Kidney epithelial cell (primary cell): Measurements from ENCODE around the gene SLC14A1. TPM values are rescaled to one million over a fixed set of nuclear protein-coding genes. Genes with fewer than 3 reads are reported as not detected.

ENCODE experiments used
- DNase-seq: peaks from one replicate; pipeline ENCODE4 v3.0.0-alpha.2; 2010; ENCODE audit warnings: low read depth
- H3K27me3 ChIP-seq: 2 replicates; pipeline ENCODE4 v1.6.0; 2011; ENCODE audit warnings: low read length; ENCODE audit not compliant: control insufficient read depth, insufficient read depth
- H3K36me3 ChIP-seq: 2 replicates; pipeline ENCODE4 v1.5.1; 2011; ENCODE audit warnings: low read length; ENCODE audit not compliant: control insufficient read depth, insufficient read depth
- H3K4me3 ChIP-seq: 2 replicates; pipeline ENCODE4 v1.5.1; 2011; ENCODE audit warnings: low read depth, mild to moderate bottlenecking, control low read depth, low read length
- CTCF ChIP-seq: IDR thresholded peaks from 2 replicates; pipeline ENCODE4 v1.5.1; 2011; ENCODE audit warnings: mild to moderate bottlenecking, moderate library complexity, low read length, control low read depth, inconsistent platforms; ENCODE audit not compliant: insufficient read depth, poor library complexity, severe bottlenecking
- total RNA-seq: library from RNA; depleted of rRNA; stranded (reverse); fragments of >200 nt; gene quantifications from 2 replicates; pipeline ENCODE4 v1.2.3, GENCODE V29; 2015

SLC14A1 gene
- 0.08 TPM in 1 of 2 replicates, not detected in the other for total RNA-seq

- TF ChIP-seq CTCF, result no peak
- no peaks in the 10 kb centered on the region for H3K27me3 ChIP-seq
- no peaks in the 10 kb centered on the region for H3K36me3 ChIP-seq
- H3K4me3 ChIP-seq, result no peak within 1 kb of the TSS
- no peak for DNase-seq
Measured at GRCh38 chr18:45723567-45724355, at the start of gene SLC14A1. Gene SLC14A1, plus strand, starts transcription at chr18:45724181. Its CDS starts 6,140 bp downstream, at chr18:45730321.

GRCh38 chr18:45677276-45677807 lies 46.6 kb upstream of the SLC14A1 start:
- no peak overlapping the region for H3K4me3 ChIP-seq
- no peaks in the 10 kb centered on the region for H3K36me3 ChIP-seq
- TF ChIP-seq CTCF, result no peak
- no peak for DNase-seq
- H3K27me3 ChIP-seq, result peaks cover 2% of the 10 kb centered on the region

GRCh38 chr18:45678441-45678840 lies 45.5 kb upstream of the SLC14A1 start:
- Histone ChIP-seq H3K27me3 (peaks cover 2% of the 10 kb centered on the region), H3K4me3 (no peak overlapping the region), H3K36me3 (no peaks in the 10 kb centered on the region)
- no peak for DNase-seq
- TF ChIP-seq CTCF, result no peak

GRCh38 chr18:45678850-45679249 lies 45.1 kb upstream of the SLC14A1 start:
- H3K36me3 ChIP-seq, result no peaks in the 10 kb centered on the region
- no peak overlapping the region for H3K4me3 ChIP-seq
- DNase-seq, result no peak
- TF ChIP-seq CTCF, result no peak
- H3K27me3 ChIP-seq, result peaks cover 2% of the 10 kb centered on the region

GRCh38 chr18:45680066-45680690 lies 43.8 kb upstream of the SLC14A1 start:
- Histone ChIP-seq H3K4me3 (no peak overlapping the region), H3K36me3 (no peaks in the 10 kb centered on the region), H3K27me3 (peaks cover 2% of the 10 kb centered on the region)
- TF ChIP-seq CTCF, result no peak
- no peak for DNase-seq
